Fibroblast of the aortic adventitia (primary cell): ENCODE data around the gene LRRFIP2. TPM values are rescaled to one million over a fixed set of nuclear protein-coding genes. Genes with fewer than 3 reads are reported as not detected.
"Not testable (repeated sequence)": the region's sequence is repeated elsewhere in the genome, so short reads cannot be mapped to it uniquely, and the experiment has no call there.

Source experiments
- DNase-seq: peaks from one replicate; pipeline ENCODE4 v3.0.0-alpha.2; 2010; ENCODE audit warnings: low read depth
- H3K4me3 ChIP-seq: 2 replicates; pipeline ENCODE4 v1.5.1; 2011; ENCODE audit warnings: low read depth, mild to moderate bottlenecking, control low read depth, low read length, moderate library complexity
- total RNA-seq: library from RNA; depleted of rRNA; stranded (reverse); fragments of >200 nt; gene quantifications from 2 replicates; pipeline ENCODE4 v1.2.3, GENCODE V29; 2012; ENCODE audit warnings: low replicate concordance
- TF ChIP-seq, protein P1 (sequence below): IDR thresholded peaks from 2 replicates; pipeline ENCODE4 v1.5.1; 2011; ENCODE audit warnings: mild to moderate bottlenecking, low read length, control low read depth, inconsistent platforms; ENCODE audit not compliant: insufficient read depth

LRRFIP2 gene
- total RNA-seq, 1 donor = 46.8 TPM

DNA sequence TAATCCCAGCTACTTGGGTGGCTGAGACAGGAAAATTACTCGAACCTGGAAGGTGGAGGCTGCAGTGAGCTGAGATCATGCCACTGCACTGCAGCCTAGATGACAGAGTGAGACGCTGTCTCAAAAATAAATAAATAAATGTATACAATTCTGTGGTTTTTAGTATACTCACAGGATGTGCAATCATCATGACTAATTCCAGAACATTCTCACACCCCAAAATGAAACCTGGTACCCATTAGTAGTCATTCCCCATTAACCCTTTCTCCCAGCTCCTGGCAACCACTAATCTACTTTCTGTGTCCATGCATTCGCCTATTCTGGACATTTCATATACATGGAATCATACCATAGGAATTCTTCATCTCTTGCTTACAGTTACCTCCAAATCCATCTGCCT lies 44.5 kb downstream of the LRRFIP2 start:
- no peak overlapping the region for H3K4me3 ChIP-seq
- DNase-seq = no peak

DNA sequence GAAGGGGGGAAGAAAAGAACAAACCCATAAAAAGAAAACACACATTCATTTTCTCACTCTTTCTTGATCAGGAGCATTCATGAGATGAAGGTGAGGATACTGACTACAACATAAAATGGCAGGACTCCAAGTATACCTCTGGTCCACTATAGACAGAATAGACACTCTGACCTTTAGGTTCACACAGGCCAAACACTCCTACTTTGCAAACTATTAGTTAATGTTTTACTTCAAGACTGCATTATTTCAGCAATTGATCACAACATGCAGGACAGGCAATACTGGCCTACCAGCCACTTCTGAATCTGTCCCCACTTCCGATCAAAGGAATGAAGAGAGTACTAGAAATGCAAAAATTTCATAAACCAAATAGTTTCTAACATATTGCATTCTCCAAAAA lies 47.0 kb downstream of the LRRFIP2 start:
- TF ChIP-seq, protein P1, sequence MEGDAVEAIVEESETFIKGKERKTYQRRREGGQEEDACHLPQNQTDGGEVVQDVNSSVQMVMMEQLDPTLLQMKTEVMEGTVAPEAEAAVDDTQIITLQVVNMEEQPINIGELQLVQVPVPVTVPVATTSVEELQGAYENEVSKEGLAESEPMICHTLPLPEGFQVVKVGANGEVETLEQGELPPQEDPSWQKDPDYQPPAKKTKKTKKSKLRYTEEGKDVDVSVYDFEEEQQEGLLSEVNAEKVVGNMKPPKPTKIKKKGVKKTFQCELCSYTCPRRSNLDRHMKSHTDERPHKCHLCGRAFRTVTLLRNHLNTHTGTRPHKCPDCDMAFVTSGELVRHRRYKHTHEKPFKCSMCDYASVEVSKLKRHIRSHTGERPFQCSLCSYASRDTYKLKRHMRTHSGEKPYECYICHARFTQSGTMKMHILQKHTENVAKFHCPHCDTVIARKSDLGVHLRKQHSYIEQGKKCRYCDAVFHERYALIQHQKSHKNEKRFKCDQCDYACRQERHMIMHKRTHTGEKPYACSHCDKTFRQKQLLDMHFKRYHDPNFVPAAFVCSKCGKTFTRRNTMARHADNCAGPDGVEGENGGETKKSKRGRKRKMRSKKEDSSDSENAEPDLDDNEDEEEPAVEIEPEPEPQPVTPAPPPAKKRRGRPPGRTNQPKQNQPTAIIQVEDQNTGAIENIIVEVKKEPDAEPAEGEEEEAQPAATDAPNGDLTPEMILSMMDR = no peak
- no peak for DNase-seq
- no peak overlapping the region for H3K4me3 ChIP-seq

More for the DNA sequence above, 44.5 kb downstream of the LRRFIP2 start:
- TF ChIP-seq, protein P1 = no peak

DNA sequence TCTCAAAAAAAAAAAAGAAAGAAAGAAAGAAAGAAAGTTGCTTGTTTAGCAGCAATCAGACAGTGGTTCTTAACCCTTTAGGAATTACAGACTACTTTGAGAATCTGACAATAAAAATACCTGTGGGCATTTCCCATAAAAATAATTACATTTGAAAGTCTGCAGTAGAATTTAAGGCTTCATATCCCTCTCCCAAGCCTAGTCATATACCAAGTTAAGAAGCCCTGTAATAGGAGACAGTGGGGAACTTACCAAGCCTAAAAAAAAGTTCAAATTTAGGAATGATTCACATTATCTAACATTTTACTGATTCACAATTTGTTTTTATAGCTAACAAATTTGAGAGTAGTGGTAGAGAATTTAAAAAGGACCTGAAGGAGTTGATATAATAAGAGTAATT lies 47.5 kb downstream of the LRRFIP2 start:
- H3K4me3 ChIP-seq = no peak overlapping the region
- no peak for DNase-seq
- TF ChIP-seq, protein P1 = no peak

DNA sequence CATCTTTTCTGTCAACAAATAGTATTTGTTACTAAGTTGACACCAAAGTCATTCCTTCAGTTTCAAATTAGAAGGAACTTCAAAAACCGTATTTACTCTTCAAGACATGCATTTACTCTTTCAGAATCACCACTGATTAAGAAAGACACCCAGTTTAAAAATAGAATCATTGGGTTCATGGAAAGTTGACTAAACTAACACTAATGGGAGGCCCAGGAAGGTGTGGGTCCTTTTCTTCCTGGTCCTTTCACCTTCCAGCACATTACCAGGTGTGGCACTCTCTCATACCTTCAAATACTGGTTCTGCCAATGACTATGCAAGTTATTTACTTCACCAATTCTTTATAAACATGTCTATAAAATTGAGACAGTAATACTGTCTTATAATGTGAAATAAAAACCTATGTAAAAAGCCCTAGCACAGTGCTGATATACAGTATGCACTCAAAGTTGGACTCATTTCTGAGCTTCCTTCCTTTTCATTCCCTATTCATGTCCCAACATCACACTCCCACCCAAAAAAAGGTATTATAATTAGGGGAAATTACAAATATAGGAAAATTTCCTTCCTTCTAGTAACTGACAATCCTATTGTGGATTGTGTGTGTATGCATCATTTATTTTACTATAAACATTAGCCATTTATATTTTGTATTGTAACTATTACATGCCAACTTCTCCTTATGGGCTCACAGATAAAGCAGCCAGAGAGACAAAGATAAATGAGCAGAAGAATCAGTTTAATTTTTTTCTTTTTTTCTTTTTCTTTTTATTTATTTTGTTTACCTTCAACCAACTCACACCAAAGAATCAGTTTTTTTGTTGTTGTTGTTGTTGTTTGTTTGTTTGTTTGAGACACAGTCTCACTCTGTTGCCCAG lies 48.9 kb downstream of the LRRFIP2 start:
- TF ChIP-seq, protein P1 = no peak
- no peak for DNase-seq

DNA sequence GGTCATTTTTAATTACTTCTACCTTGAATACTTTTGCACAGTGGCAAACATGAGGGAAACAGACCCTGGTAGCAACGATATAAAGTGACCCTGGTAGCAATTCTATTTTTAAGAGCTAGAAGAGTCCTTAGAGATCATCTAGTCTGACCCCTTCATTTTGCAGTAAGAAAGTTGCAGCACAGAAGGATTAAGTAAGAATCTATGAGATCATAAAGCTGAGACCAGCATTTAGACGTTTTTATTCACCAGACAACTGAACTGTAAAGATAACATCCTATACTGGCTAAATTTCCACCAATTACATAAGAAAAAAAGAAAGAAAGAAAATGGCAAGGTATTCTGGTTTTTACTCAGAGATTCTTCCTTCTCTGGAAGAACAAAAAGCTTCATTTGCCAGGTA lies 49.9 kb downstream of the LRRFIP2 start:
- H3K4me3 ChIP-seq = no peak overlapping the region
- peak; percentile 32 for DNase-seq
- TF ChIP-seq, protein P1 = no peak

More for the DNA sequence above, 48.9 kb downstream of the LRRFIP2 start:
- no peak overlapping the region for H3K4me3 ChIP-seq

DNA sequence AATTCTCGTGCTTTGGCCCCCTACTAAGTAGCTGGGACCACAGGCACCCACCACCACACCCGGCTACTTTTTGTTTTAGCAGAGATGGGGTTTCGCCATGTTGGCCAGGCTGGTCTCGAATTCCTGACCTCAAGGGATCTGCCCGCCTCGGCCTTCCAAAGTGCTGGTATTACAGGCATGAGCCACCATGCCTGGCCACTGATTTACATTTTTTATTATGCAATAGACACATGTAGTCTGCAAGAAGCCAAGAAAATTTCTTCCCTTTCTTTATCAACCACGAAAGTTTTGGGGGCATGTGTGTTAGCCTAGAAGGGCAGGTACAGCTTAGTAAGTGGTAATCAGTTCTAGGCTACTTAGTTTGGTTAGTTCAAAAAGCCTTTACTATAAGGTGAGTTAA lies 51.1 kb downstream of the LRRFIP2 start:
- no peak overlapping the region for H3K4me3 ChIP-seq
- TF ChIP-seq, protein P1 = no peak
- DNase-seq = no peak

DNA sequence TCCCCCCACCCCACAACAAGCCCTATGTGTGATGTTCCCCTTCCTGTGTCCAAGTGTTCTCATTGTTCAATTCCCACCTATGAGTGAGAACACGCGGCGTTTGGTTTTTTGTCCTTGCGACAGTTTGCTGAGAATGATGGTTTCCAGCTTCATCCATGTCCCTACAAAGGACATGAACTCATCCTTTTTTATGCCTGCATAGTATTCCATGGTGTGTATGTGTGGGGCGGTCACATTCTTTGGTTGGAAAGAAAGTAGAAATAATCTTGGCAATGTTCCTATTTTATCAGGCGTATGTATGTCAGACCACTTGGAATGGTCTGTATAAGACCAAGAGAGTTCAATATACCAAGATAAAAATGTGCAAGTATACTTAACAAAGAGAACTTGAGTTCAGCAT lies 52.3 kb downstream of the LRRFIP2 start:
- not testable (repeated sequence) for DNase-seq, H3K4me3 ChIP-seq
